AG09319 (cell line): ENCODE results near the gene POT1.

Experiments used
- DNase-seq: peaks from one replicate; pipeline ENCODE4 v3.0.0-alpha.2; 2010; ENCODE audit warnings: low read depth; ENCODE audit errors: extremely low read depth
- TF ChIP-seq, protein P1 (sequence below): IDR thresholded peaks from 2 replicates; pipeline ENCODE4 v1.5.1; 2011; ENCODE audit warnings: low read depth, mild to moderate bottlenecking, inconsistent platforms, low read length, moderate library complexity

POT1 gene

DNA sequence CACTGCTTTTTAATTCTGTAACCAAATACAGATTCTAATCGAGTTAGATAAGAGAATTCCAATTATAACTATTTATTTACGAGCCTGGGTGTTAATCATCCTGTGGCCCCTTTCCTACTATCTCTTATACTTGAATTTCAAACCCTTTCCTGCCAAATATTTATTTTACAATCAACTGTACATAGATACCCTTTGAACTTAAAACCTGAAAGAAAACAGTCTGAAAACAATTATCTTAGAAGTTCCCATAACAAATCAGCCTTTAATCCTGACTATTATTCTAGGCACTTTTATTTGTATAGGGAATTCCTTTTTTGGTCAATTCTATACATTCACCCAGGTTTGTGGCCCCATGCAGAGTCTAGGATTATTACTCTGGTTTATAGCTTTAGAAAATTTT is 153.5 kb downstream of the POT1 start:
- DNase-seq, result no peak
- TF ChIP-seq, protein P1, sequence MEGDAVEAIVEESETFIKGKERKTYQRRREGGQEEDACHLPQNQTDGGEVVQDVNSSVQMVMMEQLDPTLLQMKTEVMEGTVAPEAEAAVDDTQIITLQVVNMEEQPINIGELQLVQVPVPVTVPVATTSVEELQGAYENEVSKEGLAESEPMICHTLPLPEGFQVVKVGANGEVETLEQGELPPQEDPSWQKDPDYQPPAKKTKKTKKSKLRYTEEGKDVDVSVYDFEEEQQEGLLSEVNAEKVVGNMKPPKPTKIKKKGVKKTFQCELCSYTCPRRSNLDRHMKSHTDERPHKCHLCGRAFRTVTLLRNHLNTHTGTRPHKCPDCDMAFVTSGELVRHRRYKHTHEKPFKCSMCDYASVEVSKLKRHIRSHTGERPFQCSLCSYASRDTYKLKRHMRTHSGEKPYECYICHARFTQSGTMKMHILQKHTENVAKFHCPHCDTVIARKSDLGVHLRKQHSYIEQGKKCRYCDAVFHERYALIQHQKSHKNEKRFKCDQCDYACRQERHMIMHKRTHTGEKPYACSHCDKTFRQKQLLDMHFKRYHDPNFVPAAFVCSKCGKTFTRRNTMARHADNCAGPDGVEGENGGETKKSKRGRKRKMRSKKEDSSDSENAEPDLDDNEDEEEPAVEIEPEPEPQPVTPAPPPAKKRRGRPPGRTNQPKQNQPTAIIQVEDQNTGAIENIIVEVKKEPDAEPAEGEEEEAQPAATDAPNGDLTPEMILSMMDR, result no peak

DNA sequence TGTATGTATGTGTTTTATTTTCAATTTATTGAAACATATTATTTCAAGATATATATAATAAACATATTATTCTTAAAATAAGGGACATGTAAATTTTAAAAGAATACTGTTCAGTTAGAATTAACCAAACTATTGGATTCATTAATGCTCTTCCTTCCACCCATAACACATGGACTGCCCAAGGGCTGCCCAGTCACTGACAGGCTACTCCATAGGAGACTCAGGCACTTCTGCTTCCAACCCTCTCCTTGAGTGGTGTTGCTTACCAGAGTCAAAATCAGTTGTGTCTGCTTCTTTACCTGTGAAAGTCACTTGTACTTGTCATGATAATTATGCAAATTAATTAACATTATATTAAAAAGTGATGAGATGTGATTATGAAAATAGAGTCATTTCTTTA is 154.2 kb downstream of the POT1 start:
- TF ChIP-seq, protein P1, result no peak
- no peak for DNase-seq

DNA sequence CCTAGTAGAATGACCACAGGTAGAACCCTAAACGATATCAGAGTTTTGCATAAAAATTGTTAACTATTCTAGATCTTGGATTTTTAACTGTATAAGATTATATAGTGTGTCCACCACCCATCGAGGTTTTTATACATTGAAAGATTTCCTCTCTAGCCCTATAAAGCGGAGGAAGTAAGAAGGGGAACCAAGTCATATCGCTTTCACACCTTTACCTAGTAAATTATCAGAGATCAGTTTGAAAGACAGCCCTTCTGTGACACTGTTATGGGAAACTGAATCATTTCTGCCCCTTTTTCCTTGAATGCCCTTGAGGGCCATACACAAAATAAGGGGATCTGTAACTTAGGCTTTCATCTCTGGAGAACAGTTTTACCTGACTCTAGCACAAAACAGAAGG is 155.7 kb downstream of the POT1 start:
- TF ChIP-seq, protein P1, result no peak

DNA sequence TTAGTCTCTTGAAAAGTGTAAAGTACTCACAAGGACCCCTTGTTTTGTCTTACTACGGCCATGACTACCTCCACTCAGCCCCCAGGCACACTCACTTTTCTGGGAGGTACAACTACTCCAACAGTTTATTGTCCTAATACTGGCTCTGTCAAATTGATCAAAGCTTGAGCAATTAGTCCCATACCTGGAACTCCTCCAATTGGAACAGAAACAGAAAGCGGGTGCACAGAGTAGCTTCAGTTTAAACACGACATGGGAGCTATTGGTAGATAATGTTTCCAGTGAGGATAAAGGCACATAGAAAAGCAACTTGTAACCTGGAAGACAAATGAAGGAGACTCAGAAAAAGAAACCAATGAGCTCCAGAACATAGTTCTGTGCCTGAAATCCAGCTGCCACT is 156.3 kb downstream of the POT1 start:
- TF ChIP-seq, protein P1, result no peak
- no peak for DNase-seq

More for the DNA sequence above, 155.7 kb downstream of the POT1 start:
- DNase-seq, result no peak
